ENCODE measurements around the gene HOXD10.

Gene HOXD10

DNA sequence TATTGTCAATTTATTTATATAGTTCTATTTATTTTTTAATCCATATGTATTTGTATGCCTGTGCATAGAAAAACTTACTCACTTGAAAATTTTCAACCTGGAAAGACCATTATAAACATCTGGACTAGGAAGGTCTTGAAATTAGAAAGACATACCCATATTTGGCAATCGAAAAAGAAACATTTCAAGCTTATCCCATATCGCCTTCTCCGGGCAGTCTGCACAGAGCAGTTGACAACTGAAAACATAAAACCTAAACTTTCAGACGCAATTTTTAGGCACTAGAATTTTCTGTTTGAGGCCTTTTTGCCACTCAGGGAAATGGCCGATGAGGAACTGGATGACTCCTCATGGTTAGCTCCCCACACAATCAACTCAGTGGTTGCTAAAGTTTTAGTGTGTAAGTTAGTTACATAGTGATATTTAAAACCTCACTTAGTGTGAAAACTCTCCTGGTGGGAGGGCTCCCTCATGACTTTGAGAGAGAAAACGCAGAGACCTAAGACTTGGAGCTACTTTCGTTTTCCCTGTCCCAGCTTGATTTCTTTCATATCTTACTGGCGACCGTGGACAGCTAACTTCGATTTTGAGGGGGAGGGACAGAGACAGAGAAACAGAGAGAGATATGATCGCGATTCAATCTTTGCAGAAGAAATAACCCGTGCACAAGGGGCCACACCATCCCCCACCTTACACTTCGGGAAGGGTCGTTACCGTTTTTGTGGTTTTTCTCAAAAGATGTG, 20.2 kb upstream of the HOXD10 start:
- no peak for DNase-seq

DNA sequence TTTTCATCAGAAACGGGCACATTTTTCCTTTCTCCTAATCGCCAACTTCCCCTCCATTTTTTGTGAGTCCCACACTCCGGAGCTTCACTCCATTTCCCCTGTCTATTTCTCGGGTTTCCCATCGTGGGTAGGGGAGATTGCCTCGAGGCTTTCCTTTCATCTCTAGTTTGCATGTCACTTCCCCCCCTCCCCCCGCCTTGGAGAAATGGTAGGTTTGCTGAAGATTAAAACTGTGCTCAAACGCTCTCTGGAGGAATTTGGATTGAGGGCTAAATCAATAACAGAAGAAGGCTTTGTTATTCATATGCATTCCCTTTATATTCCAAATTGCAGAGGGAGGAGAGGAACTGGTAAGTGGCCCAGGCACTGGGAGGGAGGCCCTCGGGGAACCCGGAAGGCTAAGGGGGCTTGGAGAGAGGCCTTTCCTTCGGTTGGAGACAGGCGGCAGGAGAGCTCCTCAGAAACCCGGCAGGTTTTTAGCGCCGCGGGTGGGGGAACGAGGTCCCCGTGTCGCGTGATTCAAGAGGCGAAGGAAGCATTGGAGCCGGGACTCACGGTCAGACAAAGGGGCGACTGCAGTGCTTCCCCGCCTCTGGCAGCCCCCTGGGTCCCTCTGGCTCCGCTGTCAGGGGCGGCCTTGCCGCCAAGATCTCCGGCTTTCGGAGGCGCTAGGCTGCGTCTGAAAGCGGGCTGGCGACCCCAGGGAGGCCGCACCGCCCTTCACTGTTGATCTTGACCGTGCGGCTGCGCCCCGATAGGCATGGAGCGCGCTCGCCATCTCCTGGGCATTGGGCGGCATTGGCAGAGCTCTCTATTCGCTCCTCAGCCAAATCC, 19.4 kb upstream of the HOXD10 start:
- DNase-seq = peak; percentile 90

DNA sequence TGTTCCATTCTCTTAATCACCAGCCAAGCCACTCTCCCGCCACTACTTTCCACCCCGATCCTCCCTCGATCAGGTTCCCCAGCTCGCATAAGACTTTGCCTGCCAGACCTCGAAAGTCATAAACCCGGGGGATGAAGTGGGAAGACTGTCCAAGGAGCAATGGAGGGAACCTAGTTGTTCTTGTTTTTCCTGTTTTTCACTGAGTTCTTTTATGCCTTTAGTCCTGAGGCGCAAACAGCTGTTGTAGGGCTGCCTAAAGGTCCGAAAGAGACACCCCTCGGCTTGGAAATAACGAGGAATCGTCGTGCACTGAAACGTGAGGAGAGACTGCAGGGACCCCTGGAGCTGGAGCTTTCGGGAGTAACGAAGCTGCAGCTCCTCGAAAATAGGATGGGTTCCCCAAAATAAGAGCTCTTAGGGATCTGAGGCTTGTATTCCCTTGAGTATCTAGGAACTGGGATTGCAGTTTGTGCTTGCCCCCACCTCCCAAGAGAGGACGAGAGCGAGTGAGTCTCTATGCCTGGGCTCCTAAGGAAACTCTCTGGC, 18.7 kb upstream of the HOXD10 start:
- no peak for DNase-seq

DNA sequence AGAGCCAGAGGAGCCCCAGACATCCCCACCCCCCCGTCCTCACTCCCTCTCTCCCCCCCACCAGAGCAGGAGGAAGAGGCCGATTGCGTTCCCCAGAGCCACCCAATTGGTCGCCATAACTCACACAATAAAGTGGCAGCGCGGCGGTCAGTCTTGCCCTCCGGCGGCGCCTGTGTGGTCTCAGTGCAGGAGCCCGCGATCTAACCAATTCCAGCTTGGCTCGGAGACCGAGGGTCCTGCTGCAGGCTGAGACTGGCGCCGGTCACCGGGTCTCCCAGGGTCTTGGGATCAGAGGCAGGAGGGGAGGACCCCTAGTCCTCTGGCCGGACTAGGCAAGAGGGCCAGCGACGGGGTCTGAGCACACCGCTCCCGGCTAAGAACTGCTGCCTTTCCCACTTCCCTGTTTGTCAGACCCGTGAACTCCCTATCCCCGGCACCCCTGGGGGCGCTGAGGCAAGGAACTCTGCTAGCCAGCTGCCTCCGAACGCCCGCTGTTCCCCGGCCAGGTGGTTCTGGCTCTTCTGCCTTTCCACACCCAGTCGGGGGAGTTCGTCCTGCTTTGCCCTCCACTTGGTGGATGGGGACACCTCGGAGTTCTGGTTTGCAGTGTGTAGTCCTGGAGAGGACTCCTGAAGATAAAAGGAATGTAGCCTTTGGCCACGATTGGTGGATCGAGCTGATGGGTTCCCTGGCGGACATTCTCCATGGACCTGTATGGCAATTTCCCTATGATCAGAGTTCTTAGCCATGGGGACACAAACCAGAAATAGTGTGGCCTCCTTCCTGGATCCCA, 18.0 kb upstream of the HOXD10 start:
- DNase-seq = peak; percentile 69

DNA sequence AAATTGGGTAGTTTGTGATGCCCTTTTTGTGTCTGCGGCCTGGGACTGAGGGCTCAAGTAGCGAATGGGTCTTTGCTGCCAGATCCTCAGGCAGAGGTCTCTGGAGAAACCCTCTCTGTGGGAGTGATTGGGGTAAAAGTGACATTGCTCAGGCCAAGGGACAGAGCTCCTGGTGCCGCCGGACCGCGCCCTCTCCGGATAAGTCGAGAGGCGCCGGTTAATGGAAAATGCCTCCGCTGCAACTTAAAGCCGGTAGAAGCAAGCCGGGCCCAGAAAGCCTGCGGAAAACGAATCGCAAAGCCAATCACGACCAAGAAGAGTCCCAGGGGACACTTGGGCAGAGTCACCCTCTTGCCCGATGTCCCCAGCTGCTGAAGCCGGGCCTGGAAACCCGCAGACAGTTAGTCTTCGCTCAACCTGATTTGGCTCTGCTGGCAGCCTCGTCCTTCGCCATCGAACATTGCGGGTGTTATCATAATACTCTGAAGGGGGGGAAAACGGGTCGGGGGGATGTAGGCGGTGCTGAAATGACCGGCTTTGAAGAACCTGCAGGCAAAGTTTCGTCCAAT, 17.3 kb upstream of the HOXD10 start:
- no peak for DNase-seq

DNA sequence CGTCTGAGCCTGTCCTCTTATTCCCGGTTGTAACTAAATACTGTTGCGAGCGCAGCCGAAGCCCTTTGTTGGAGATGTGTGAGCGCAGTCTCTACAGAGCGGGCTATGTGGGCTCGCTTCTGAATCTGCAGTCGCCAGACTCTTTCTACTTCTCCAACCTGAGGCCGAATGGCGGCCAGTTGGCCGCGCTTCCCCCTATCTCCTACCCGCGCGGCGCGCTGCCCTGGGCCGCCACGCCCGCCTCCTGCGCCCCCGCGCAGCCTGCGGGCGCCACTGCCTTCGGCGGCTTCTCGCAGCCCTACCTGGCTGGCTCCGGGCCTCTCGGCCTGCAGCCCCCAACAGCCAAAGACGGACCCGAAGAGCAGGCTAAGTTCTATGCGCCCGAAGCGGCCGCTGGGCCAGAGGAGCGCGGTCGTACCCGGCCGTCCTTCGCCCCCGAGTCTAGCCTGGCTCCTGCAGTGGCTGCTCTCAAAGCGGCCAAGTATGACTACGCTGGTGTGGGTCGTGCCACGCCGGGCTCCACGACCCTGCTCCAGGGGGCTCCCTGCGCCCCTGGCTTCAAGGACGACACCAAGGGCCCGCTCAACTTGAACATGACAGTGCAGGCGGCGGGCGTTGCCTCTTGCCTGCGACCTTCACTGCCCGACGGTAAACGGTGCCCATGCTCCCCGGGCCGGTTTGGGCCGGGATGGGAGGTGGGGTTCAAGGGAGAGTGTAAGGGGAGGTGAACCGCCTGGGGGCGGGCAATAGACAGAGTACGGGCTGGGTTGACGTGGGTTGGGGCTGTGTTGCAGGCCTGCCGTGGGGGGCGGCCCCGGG, 16.6 kb upstream of the HOXD10 start, which contains the start of gene HOXD12:
TSS of gene HOXD12 (plus strand) at position 68 of the 819 bp plus-strand sequence. CDS start at position 75, 7 bp downstream.
- no peak for DNase-seq

DNA sequence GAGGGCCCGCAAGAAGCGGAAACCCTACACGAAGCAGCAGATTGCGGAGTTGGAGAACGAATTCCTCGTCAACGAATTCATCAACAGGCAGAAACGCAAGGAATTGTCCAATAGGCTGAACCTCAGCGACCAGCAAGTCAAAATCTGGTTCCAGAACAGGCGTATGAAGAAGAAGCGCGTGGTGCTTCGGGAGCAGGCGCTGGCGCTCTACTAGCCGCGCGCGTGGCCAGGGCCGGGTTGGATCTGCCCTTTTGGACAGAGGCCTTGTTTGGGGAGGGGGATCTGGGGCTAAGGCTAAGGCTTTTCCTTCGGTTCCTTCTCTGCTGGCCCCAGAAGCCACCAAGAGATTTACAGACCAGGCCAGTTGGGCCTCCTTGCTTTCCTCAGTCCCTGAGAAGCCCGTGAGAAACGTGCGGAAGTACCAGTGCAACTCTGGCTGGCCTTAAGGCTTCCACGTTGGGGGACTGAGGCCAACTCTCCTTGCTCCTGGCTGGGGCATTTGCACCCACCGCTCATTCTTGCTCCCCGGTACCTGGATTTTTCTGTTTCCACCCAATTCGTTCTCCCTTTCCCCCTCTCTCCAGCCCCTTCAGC, 15.9 kb upstream of the HOXD10 start:
- no peak for DNase-seq

- no peak for DNase-seq
These were observed 15.3 kb upstream of the HOXD10 start for GRCh38 chr2:176101216-176101830.

GRCh38 chr2:176101842-176102241, 14.7 kb upstream of the HOXD10 start:
- no peak for DNase-seq

GRCh38 chr2:176102309-176102866, 14.2 kb upstream of the HOXD10 start:
- no peak for DNase-seq

DNA sequence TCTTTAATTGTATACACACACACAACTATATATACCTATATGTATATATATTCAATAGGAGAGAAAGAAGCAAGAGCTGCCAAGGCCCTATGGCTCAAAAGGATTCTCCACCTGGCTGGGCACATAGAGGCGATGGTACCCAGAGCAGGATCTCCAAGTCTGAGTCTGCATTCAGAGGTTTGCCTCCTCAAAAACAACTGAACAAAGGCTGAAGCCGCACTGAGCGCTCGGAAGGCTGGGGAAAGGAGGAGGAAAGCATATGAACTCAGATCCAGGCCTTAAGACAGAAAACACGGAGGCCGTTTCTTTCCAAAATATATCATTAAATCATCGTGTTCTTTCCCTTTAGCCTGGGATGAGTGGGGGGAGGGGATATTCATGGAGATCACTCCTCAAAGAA, 13.4 kb upstream of the HOXD10 start:
- no peak for DNase-seq

DNA sequence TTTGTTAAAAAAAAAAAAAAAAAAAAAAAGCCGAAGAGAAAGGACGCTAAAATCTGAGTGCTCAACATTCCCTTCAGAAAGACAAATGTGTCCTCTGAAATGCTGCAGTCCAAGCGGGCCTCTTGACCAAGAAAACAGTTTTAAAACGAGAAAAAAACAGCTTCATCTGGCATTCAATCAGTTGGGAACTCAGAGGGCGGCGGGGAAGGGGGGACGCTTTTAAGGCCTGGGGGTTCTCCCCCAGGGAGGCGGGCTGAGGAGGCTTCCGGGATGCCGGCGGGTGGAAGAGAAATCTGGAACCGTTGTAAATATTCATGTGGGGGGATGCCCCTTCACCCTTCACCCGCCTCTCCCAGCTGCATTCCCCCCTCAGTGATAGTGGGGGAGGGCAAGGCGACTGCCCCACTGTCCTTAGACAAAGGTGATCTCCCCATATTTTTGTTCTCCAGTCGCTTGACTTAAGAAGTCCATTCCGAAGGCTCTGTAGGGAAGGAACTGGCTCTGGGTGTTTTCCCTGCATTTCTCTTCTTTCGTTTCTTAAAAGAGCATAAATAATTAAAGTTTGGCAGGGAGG, 12.7 kb upstream of the HOXD10 start:
- DNase-seq = no peak

DNA sequence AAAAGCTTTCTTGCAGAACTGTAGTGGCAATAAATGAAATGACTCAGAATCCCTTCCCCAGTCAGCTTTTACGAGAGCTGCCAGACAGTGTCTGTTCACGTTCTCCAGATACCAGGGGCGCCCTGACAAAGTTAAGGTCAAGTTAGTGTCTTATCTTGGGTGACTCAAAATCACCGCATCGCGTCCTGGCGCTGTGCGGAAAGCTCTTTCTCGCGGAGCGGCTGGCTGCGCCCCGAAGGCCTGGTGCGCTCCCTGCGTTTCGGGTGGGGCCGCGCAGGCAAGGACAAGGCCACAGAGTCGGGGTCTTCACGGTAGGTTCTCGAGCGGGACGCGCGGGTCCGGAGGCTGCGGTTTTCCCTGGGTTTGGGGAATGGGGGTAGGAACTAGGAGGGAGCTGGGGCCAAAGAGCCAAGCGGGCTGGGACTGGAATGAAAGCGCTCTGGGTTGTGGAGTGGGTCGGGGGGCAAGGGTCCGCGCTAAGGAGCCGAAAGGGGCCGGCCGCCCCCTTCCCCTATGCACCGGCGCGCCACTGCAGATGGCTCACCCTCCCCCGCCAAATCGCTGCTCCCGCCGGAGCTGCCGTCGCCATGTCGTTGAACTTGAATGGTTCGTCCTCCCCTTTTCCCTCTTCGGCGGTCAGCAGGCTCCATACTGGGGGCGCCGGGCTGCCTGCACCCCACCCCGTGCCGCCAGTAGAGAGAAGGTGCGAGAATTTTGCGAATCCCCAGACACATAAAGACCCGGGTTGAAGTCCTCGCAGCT, 12.1 kb upstream of the HOXD10 start:
- DNase-seq = no peak

DNA sequence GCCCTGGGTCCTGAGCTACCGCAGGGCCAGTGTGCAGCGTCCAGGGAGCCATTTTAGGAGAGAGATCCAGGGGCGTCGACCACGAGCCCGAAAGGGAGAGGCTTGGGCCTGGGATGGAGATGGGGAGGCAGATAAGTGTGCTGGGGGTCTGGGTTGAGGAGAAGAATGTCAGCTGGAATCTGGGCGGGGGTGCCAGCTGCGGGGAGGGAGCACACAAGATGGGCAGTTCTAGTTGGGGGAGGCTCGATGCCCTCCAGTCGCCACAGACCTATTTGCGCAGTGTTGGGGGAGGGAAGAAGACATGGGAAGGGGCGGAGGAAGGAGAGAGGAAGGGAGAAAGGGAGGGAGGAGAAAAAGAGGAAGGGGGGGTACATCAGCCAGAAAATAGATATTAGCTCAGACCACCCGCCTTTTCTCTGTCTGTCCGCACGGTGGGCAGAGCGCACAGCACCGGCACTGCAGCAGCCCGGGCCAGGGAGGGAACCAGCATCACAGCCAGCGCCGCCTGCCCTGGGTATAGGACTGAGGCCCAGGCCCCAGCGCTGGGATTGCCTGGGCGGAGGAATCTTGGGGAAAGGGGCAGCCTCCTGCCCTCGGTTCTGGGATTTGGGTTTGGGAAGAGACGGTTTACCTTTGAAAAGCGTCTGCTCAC, 11.4 kb upstream of the HOXD10 start:
- DNase-seq = no peak

GRCh38 chr2:176105730-176106580, 10.6 kb upstream of the HOXD10 start:
- no peak for DNase-seq

DNA sequence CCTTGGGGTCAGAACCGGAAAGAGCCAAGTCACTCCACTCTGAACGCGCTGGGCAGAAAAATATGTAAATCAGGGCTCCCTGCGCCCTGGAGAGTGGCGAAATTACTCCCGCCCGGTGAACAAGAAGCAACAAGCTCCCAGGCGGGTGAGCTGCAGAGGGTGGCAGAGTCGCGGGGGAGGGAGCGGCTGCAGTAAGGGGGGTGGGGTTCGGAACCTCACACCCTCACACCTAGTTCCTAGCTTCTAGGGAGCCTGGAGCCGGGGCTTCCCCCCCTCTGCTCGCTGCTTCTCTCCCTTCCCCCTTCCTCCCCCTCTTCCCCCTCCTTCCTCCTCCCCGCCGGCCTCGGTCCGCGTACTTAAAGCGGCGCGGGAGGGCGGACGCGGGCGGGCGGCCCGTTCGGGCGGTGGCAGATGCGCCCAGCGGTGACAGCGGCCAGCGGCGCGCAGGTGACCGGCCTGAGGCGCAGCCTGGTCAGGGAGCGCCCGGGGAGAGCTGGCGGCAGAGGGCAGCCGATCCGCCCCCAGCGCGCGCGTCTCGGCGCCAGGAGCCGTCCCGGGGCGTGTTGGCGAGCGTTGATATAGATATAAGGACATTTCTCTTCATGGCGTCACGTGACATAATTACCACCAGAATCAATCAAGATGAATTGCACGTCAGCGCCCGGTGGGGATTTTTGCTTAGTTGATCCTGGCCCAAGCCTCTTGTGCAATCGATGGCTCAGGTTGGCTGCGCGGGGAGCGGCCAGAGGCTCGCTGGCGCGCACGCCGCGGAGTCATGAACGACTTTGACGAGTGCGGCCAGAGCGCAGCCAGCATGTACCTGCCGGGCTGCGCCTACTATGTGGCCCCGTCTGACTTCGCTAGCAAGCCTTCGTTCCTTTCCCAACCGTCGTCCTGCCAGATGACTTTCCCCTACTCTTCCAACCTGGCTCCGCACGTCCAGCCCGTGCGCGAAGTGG, 9.7 kb upstream of the HOXD10 start, which contains the start of gene HOXD11:
TSS of gene HOXD11 (plus strand) at position 700 of the 959 bp plus-strand sequence. CDS start at position 776, 76 bp downstream.
- peak; percentile 86 for DNase-seq
